Jurkat, Clone E6-1 (cell line): ENCODE results near the gene RHOA. TPM values are rescaled to one million over a fixed set of nuclear protein-coding genes. Genes with fewer than 3 reads are reported as not detected.
A peak's percentile ranks its signal among the peaks of the same experiment; 100 is the strongest.

ENCODE experiments used
- DNase-seq: peaks from one replicate; pipeline ENCODE4 v3.0.0-alpha.2; 2011; ENCODE audit warnings: low read depth, low spot score
- H3K4me3 ChIP-seq: 2 replicates; pipeline ENCODE4 v1.5.1; 2011; ENCODE audit warnings: mild to moderate bottlenecking, low read length, control low read depth, moderate library complexity
- polyA plus RNA-seq: library from polyadenylated mRNA; unstranded; fragments of >200 nt; gene quantifications from one replicate; pipeline ENCODE4 v1.2.1, GENCODE V29; 2012; ENCODE audit warnings: missing spikeins; ENCODE audit not compliant: insufficient read length, insufficient read depth

The RHOA gene
- polyA plus RNA-seq, result 624 TPM

DNA sequence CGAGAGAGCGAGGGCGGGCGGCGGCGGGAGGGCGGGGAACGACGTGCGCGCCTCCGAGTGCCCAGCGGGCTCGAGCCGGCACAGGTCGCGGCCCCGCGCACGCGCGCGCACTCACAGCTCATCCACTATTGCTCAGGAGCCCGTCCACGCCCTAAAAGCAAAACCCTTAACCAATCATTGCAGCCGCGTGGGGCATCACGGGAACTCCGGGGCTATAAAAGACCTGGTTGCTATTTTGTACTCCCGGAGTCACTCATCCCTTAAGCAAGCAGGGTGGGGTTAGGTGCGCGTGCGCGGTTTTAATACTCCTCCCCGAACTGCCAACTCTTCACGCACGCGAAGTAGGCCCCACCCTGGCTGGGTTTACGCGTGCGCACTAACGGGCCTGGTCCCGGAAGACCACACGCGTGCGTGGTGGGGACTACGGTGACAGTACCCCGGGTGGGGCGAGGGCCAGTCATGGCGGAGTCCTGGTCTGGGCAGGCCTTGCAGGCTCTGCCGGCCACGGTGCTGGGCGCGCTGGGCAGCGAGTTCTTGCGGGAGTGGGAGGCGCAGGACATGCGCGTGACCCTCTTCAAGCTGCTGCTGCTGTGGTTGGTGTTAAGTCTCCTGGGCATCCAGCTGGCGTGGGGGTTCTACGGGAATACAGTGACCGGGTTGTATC, at the start of gene RHOA, which contains the start of gene TCTA:
Gene RHOA (minus strand): TSS at position 9 of the 664 bp plus-strand sequence. CDS start 36,387 bp downstream, outside the sequence.
Gene TCTA (plus strand): TSS at position 456 of the 664 bp plus-strand sequence. CDS start 4 bp downstream, at position 460.
- DNase-seq, result peak; percentile 100
- H3K4me3 ChIP-seq, result peak within 1 kb of the TSS; percentile 96

- DNase-seq, result no peak
- no peak overlapping the region for H3K4me3 ChIP-seq
Observed at GRCh38 chr3:49460956-49461355, 49.2 kb upstream of the RHOA start.

DNA sequence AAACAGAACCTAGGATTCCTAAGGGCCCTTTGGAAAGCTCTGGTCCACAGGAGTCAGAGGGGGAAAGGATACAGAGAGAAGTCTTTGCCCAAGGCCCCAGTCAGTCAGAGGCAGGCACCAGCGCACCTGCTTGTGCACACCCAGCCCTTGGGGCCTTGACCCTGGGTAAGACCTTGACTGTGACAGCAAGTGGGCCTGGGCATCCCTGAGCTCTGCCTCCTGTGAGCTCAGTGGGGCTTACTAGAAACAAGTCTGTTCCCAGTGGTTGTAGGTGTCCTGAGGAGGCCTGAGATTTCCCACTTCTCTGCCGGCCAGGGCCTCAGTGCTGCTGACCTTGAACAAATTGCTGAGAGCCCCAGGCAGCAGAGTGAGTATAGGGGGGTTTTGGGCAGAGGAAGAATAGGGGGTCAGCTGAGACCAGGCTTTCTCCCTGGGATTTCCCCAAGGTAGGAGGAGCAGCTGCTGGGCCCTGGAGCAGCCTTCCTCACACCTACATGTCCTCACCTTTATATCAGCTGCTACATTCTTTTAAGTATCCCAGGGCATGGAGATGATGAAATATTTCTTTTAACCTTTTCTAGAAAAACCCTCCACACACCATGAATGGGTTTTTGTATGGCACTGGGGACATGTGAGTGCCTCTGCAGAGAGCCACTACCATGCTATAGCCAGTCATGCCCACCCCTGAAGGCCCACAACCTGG, 48.6 kb upstream of the RHOA start:
- H3K4me3 ChIP-seq, result no peak overlapping the region
- no peak for DNase-seq

GRCh38 chr3:49456466-49456865, 44.7 kb upstream of the RHOA start:
- no peak for DNase-seq
- H3K4me3 ChIP-seq, result no peak overlapping the region

DNA sequence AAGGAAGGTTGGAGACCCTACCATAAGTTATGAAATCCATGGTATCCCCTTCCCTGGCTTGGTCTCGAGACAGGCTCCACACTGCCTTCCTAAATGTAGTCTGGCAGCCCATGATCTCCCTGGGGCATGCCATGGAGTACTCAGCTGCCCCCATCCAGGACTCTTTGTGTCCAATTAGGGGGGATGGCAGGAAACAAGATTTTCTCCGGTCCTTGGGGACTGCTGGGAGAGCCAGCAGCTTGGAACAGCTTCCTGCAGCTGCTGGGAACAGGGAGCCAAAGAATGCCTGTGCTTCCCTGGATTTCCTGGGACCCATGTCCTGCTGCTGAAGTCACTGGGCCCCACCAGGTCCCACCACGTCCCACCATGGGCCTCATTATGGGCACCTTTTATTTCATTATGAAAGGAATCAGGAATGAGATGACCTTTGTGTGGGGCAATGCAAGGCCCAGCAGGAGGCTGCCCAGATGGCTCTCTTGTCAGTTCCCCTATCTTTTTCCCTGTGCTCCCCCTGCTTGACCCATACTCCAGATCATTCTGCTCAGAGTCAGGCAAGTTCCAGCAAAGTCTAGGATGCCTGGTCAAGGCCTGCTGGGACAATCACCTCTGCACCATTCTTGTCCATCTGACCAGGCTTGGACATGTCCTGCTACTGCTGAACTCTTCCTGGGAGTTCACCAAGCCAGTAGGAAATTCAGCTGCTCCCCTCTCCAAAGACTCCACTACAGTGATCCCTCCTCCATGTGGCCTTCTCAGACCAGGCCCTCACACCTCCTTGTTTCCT, 43.3 kb upstream of the RHOA start:
- DNase-seq, result no peak
- no peak overlapping the region for H3K4me3 ChIP-seq

DNA sequence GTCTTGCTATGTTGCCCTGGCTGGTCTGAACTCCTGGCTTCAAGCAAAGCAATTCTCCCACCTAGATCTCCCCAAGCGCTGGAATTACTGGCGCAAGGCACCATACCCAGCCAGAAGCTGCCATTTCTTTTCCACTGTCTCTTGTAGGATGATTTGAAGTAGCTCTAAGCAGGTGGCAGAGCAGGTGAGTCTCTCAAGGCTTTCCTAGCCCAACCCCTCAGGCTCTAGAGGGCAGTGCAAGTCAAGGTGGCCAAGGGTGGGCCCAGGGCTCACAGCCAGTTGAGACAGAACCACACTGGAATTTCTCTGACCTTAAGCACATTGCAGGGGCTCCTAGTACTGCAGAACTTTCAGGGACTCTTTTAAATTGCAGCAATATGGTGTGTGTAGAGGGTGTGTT, 42.7 kb upstream of the RHOA start:
- H3K4me3 ChIP-seq, result no peak overlapping the region
- no peak for DNase-seq

GRCh38 chr3:49453621-49454020, 41.8 kb upstream of the RHOA start:
- H3K4me3 ChIP-seq, result no peak overlapping the region
- no peak for DNase-seq

GRCh38 chr3:49445391-49445790, 33.6 kb upstream of the RHOA start:
- DNase-seq, result no peak
- no peak overlapping the region for H3K4me3 ChIP-seq

- no peak for DNase-seq
- H3K4me3 ChIP-seq, result no peak overlapping the region
Observed at GRCh38 chr3:49434731-49435130, 23.0 kb upstream of the RHOA start.

DNA sequence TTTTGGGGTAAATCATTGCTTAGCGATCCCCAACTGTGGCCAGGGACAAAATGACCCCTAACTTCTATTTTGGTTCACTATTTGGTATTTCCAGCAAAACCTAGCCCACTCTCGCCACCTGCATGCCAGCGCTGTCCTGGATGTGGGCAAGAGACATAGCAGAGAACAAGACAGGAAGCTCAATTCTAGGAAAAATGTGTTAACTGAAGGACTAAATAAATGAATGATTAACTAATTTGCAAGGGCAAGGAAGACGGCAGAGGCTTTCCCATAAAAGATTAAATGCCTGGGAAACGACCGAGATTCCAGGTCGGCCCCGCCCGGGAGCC, 16.9 kb upstream of the RHOA start:
- DNase-seq, result no peak
- H3K4me3 ChIP-seq, result peak overlapping the region; percentile 78

DNA sequence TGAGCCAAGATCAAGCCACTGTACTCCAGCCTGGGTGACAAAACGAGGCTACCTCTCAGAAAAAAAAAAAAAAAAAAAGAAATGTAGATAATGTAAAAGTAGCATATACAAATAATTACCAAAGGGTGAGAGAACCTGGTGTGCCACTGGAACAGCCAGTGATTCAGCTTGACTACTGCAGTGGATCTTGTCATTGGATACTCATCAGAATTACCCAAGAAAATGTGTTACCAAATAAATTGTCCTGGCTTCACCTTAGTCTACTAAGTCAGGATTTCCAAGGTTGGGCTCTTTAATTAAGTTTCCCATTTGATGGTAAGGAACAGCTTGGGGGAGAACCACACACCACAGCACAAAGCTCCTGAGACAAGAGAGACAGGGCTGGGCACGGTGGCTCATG, 15.8 kb upstream of the RHOA start:
- no peak for DNase-seq
- H3K4me3 ChIP-seq, result no peak overlapping the region

- no peak overlapping the region for H3K4me3 ChIP-seq
- DNase-seq, result no peak
Observed at GRCh38 chr3:49424816-49425215, 13.0 kb upstream of the RHOA start.

- H3K4me3 ChIP-seq, result no peak within 1 kb of the TSS
- DNase-seq, result no peak
Observed at GRCh38 chr3:49422379-49423248, 10.8 kb upstream of the RHOA start, which contains the start of gene AMT. TSS of gene AMT (minus strand) at chr3:49422473. CDS start at chr3:49422450, 23 bp downstream.

- no peak overlapping the region for H3K4me3 ChIP-seq
Observed at GRCh38 chr3:49421890-49422378, 10.2 kb upstream of the RHOA start.

GRCh38 chr3:49417516-49418120, 5.8 kb upstream of the RHOA start:
- no peak for DNase-seq
- H3K4me3 ChIP-seq, result no peak overlapping the region

More at GRCh38 chr3:49421890-49422378, 10.2 kb upstream of the RHOA start:
- DNase-seq, result no peak

DNA sequence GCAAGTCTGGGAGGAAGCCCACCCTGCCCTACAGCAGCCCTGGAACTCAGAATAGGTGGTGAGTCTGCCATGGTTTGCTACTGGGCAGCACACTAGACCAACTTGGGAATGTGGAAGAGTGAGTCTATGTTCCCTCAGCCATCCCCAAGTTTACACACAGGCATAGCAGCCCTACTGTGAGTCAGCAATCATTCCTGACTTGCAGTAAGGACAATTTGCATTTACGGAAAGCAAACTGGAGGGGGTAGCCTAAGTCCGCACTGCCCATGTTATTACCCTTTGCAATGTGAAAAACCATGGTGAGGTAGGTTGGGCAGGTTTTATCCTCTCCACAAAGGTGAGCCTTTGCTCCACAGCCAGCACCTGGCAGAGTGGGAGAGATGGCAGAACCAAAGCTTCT, 5.1 kb upstream of the RHOA start:
- no peak overlapping the region for H3K4me3 ChIP-seq
- DNase-seq, result no peak

GRCh38 chr3:49415931-49416601, 4.3 kb upstream of the RHOA start:
- DNase-seq, result peak; percentile 90
- H3K4me3 ChIP-seq, result peak overlapping the region; percentile 16

DNA sequence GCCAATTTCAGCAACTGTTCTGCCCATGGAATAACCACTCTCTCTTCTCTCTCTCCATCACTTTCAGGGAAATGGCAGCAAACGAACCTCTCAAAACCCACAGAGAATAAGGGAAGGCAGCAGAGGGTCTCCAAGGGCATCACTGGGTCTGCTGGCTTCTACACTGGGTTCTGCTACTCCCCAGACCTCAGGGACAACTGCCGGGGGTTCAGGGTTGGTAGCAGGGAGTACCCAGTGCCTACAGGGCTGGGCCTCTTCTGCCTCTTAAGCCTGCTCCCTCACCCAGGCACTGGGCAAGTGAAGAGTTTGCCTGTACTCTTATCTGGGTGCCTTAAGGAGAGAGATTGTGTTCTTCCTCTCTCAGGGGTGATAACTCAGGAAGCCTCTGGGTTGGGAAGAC, 3.0 kb upstream of the RHOA start:
- no peak overlapping the region for H3K4me3 ChIP-seq
- DNase-seq, result no peak
